Mucosa of rectum (tissue), 2 donors: ENCODE measurements around the gene EHBP1.

Source experiments
- H3K27ac ChIP-seq, 2 donors: one replicate each; pipeline ENCODE4 v1.7.0; 2013; ENCODE audit warnings: inconsistent platforms in 2 of 2, low read depth in 2 of 2, low read length in 2 of 2
- H3K27me3 ChIP-seq, 2 donors: one replicate each; pipeline ENCODE4 v1.7.0; 2013; ENCODE audit warnings: low read length in 2 of 2; ENCODE audit not compliant: control insufficient read depth in 2 of 2, insufficient read depth in 2 of 2
- H3K36me3 ChIP-seq, 2 donors: one replicate each; pipeline ENCODE4 v1.7.0; 2013; ENCODE audit warnings: low read length in 2 of 2; ENCODE audit not compliant: control insufficient read depth in 2 of 2, insufficient read depth in 2 of 2
- H3K4me1 ChIP-seq, 2 donors: one replicate each; pipeline ENCODE4 v1.7.0; 2013; ENCODE audit warnings: low read length in 2 of 2, mild to moderate bottlenecking in 1 of 2; ENCODE audit not compliant: control insufficient read depth in 2 of 2, insufficient read depth in 2 of 2
- H3K4me3 ChIP-seq, 2 donors: one replicate each; pipeline ENCODE4 v1.7.0; 2013; ENCODE audit warnings: low read length in 2 of 2
- H3K9ac ChIP-seq, 2 donors: one replicate each; pipeline ENCODE4 v1.7.0; 2013; ENCODE audit warnings: low read length in 2 of 2, low read depth in 1 of 2, mild to moderate bottlenecking in 1 of 2
- H3K9me3 ChIP-seq, 2 donors: one replicate each; pipeline ENCODE4 v1.7.0; 2013; ENCODE audit warnings: low read length in 2 of 2; ENCODE audit not compliant: control insufficient read depth in 2 of 2
- donor health status: healthy.
- donor health status: Normal muscosa, but diverticular disease.

The EHBP1 gene

GRCh38 chr2:62897187-62897827 is 191.8 kb downstream of the EHBP1 start:
- H3K9ac ChIP-seq, result no peak overlapping the region
- H3K9me3 ChIP-seq, result no peaks in the 10 kb centered on the region
- no peak overlapping the region for H3K4me3 ChIP-seq
- no peaks in the 10 kb centered on the region for H3K4me1 ChIP-seq
- H3K27ac ChIP-seq, result no peak overlapping the region
- no peaks in the 10 kb centered on the region for H3K27me3 ChIP-seq
- no peaks in the 10 kb centered on the region for H3K36me3 ChIP-seq

GRCh38 chr2:62904344-62904743 is 198.8 kb downstream of the EHBP1 start:
- Histone ChIP-seq H3K9ac (no peak overlapping the region), H3K36me3 (no peaks in the 10 kb centered on the region), H3K9me3 (no peaks in the 10 kb centered on the region), H3K4me1 (no peaks in the 10 kb centered on the region), H3K4me3 (no peak overlapping the region), H3K27ac (no peak overlapping the region), H3K27me3 (no peaks in the 10 kb centered on the region)

GRCh38 chr2:62908145-62908544 is 202.6 kb downstream of the EHBP1 start:
- Histone ChIP-seq H3K36me3 (no peaks in the 10 kb centered on the region), H3K9ac (no peak overlapping the region), H3K4me3 (no peak overlapping the region), H3K27ac (no peak overlapping the region), H3K4me1 (no peaks in the 10 kb centered on the region), H3K9me3 (no peaks in the 10 kb centered on the region), H3K27me3 (no peaks in the 10 kb centered on the region)

DNA sequence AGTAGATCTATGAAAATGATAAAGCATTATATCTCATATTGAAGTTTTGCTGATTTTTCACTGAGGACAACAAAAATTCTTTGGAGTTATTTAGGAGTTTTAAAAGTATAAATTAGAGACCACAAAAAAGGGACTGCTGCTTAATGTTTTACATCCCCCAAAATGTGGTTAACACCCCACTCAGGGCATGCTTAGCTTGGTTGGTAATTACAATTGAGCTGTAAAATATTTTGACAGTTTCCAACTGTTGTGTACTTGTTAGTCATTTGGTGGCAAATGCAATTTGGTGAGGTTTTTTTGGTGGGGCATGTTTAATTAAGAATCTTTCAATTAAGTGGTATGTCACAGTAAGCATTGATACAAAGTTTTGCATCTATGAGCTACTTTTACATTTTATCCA is 207.8 kb downstream of the EHBP1 start:
- H3K4me1 ChIP-seq, result no peaks in the 10 kb centered on the region
- no peak overlapping the region for H3K9ac ChIP-seq
- no peaks in the 10 kb centered on the region for H3K27me3 ChIP-seq
- H3K4me3 ChIP-seq, result no peak overlapping the region
- H3K9me3 ChIP-seq, result no peaks in the 10 kb centered on the region
- no peaks in the 10 kb centered on the region for H3K36me3 ChIP-seq
- H3K27ac ChIP-seq, result no peak overlapping the region

DNA sequence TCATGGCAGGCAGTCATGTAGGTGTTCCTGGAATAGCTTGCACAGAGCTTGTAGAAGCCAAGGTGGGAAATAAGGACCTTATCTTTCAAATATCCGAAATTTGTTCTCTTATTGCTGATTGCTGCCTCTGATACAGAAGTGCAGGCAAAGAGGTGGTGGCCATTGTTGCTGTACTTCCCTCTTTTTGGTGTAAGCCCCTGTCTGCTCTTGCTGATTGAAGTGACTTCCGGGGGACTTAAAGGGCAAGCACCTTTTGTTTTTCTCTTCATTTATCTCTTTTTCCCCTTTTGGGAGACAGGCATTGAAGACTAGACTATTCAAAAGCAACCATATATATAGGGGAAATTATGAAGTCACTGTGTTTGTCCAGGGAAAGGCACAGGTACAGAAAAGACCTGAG is 213.5 kb downstream of the EHBP1 start:
- Histone ChIP-seq H3K9me3 (no peaks in the 10 kb centered on the region), H3K27me3 (no peaks in the 10 kb centered on the region), H3K27ac (no peak overlapping the region), H3K4me3 (no peak overlapping the region), H3K4me1 (no peaks in the 10 kb centered on the region), H3K9ac (no peak overlapping the region), H3K36me3 (no peaks in the 10 kb centered on the region)

DNA sequence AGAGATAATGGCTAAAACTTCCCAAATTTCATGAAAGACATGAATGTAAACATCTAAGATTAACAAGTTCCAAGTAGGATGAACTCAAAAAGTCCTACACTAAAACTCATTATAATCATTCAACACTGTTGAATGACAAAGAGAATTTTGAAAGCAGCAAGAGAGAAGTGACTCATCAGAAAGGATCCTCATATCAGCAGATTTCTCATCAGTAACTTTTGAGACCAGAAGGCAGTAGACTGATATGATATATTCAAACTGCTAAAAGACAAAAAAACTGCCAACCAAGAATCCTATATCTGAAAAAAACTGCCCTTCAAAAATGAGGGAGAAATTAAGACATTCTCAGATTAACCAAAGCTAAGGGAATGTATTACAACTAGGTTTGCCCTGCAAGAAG is 214.6 kb downstream of the EHBP1 start:
- H3K4me1 ChIP-seq, result no peaks in the 10 kb centered on the region
- H3K4me3 ChIP-seq, result no peak overlapping the region
- no peak overlapping the region for H3K9ac ChIP-seq
- no peaks in the 10 kb centered on the region for H3K36me3 ChIP-seq
- H3K9me3 ChIP-seq, result no peaks in the 10 kb centered on the region
- H3K27me3 ChIP-seq, result no peaks in the 10 kb centered on the region
- no peak overlapping the region for H3K27ac ChIP-seq

GRCh38 chr2:62923242-62923641 is 217.7 kb downstream of the EHBP1 start:
- H3K9ac ChIP-seq, result no peak overlapping the region
- H3K27me3 ChIP-seq, result no peaks in the 10 kb centered on the region
- no peaks in the 10 kb centered on the region for H3K36me3 ChIP-seq
- H3K27ac ChIP-seq, result no peak overlapping the region
- H3K4me1 ChIP-seq, result no peaks in the 10 kb centered on the region
- H3K9me3 ChIP-seq, result no peaks in the 10 kb centered on the region
- H3K4me3 ChIP-seq, result no peak overlapping the region

DNA sequence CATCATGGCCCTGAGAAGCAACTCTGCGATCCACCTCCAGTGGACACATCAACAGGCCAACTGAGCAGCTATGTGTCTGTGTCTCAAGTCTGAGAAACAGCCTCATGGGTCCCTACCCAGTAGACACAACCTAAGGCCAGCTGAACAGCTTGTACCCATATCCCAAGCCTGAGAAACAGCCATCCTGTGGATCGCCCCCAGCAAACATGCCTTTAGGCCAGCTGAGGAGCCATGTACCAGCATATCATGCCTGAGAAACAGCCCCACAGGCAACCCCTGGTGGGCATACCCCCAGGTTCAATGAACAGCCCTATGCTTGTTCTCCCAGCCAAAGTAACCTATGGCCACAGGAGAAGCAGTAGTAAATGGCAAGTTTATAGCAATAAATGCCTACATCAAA is 218.4 kb downstream of the EHBP1 start:
- no peaks in the 10 kb centered on the region for H3K36me3 ChIP-seq
- H3K9me3 ChIP-seq, result no peaks in the 10 kb centered on the region
- H3K27ac ChIP-seq, result no peak overlapping the region
- no peak overlapping the region for H3K9ac ChIP-seq
- H3K4me1 ChIP-seq, result no peaks in the 10 kb centered on the region
- no peak overlapping the region for H3K4me3 ChIP-seq
- H3K27me3 ChIP-seq, result no peaks in the 10 kb centered on the region

DNA sequence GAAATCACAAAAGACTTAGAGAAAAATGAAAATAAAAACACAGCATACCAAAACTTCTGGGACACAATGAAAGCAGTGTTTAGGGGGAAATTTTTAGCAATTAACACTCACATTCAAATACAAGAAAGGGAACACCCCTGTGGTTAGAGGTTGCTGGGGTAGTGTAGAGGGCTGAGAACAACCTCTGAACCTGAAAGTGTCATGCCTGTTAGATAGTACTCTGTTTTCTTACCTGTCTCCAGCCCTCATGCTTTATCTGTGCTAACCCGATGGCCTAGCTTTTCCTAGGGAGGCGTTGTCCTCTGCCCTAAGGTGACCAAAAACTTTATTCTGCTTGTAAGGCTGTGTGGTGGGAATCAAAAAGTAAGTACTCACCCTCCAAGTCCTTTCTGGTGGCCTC is 222.5 kb downstream of the EHBP1 start:
- H3K27ac ChIP-seq, result no peak overlapping the region
- no peak overlapping the region for H3K4me3 ChIP-seq
- H3K9ac ChIP-seq, result no peak overlapping the region
- H3K4me1 ChIP-seq, result no peaks in the 10 kb centered on the region
- no peaks in the 10 kb centered on the region for H3K36me3 ChIP-seq
- H3K27me3 ChIP-seq, result no peaks in the 10 kb centered on the region
- no peaks in the 10 kb centered on the region for H3K9me3 ChIP-seq

- H3K9me3 ChIP-seq, result no peaks in the 10 kb centered on the region
- no peaks in the 10 kb centered on the region for H3K27me3 ChIP-seq
- H3K4me3 ChIP-seq, result no peak overlapping the region
- no peaks in the 10 kb centered on the region for H3K4me1 ChIP-seq
- H3K27ac ChIP-seq, result no peak overlapping the region
- no peak overlapping the region for H3K9ac ChIP-seq
- H3K36me3 ChIP-seq, result no peaks in the 10 kb centered on the region
Observed at GRCh38 chr2:62931536-62931935, 226.0 kb downstream of the EHBP1 start.

GRCh38 chr2:62933398-62933917 is 227.9 kb downstream of the EHBP1 start:
- Histone ChIP-seq H3K27ac (no peak overlapping the region), H3K36me3 (no peaks in the 10 kb centered on the region), H3K4me3 (no peak overlapping the region), H3K4me1 (no peaks in the 10 kb centered on the region), H3K9ac (no peak overlapping the region), H3K9me3 (no peaks in the 10 kb centered on the region), H3K27me3 (no peaks in the 10 kb centered on the region)
